ENCODE results near the gene SLC29A4. TPM values are rescaled to one million over a fixed set of nuclear protein-coding genes. Genes with fewer than 3 reads are reported as not detected.
A peak's percentile ranks its signal among the peaks of the same experiment; 100 is the strongest.

SLC29A4 gene
- total and polyA plus RNA-seq, 4 donors = 0.13 to 2.2 (median 0.69) TPM

GRCh38 chr7:5344342-5344741 lies 61.6 kb downstream of the SLC29A4 start:
- intact Hi-C loops (cut with DNase I) = no loop called here
- peaks cover 14 to 17% of the 10 kb centered on the region in 2 donors for H3K36me3 ChIP-seq (ENCODE audit: control insufficient read depth in 1 of 2, insufficient read depth in 2 of 2, low read length in 1 of 2)
- no peaks in the 10 kb centered on the region for H3K27me3 ChIP-seq (ENCODE audit: control insufficient read depth in 1 of 2, insufficient read depth in 2 of 2, low read length in 1 of 2)
- 98 to 100% methylated on average over 4 of the region's 4 CpGs for WGBS, 2 donors
- DNase-seq (no peak), ATAC-seq (ENCODE audit: low FRiP score) (no peak)
- H3K4me3 ChIP-seq (ENCODE audit: low read length in 2 of 2) = no peak overlapping the region
- peaks cover 5% of the 10 kb centered on the region for H3K9me3 ChIP-seq (ENCODE audit: control insufficient read depth, low read length)
- no peaks in the 10 kb centered on the region for H3K4me1 ChIP-seq (ENCODE audit: control insufficient read depth in 1 of 2, insufficient read depth in 2 of 2, low read length in 2 of 2)
- H3K27ac ChIP-seq (ENCODE audit: low read depth in 1 of 2, low read length in 2 of 2) = no peak overlapping the region

GRCh38 chr7:5345171-5345570 lies 62.4 kb downstream of the SLC29A4 start:
- H3K9me3 ChIP-seq (ENCODE audit: control insufficient read depth, low read length) = peaks cover 5% of the 10 kb centered on the region
- peaks cover 14 to 16% of the 10 kb centered on the region in 2 donors for H3K36me3 ChIP-seq (ENCODE audit: control insufficient read depth in 1 of 2, insufficient read depth in 2 of 2, low read length in 1 of 2)
- no peak overlapping the region for H3K4me3 ChIP-seq (ENCODE audit: low read length in 2 of 2)
- 96 to 98% methylated on average over 13 of the region's 13 CpGs for WGBS, 2 donors
- no peak for ATAC-seq (ENCODE audit: low FRiP score)
- H3K4me1 ChIP-seq (ENCODE audit: control insufficient read depth in 1 of 2, insufficient read depth in 2 of 2, low read length in 2 of 2) = no peaks in the 10 kb centered on the region
- intact Hi-C loops (cut with DNase I) = no loop called here
- DNase-seq = peak in 1 of 2 donors; percentile 59
- no peaks in the 10 kb centered on the region for H3K27me3 ChIP-seq (ENCODE audit: control insufficient read depth in 1 of 2, insufficient read depth in 2 of 2, low read length in 1 of 2)
- no peak overlapping the region for H3K27ac ChIP-seq (ENCODE audit: low read depth in 1 of 2, low read length in 2 of 2)

- intact Hi-C loops (cut with DNase I) = no loop called here
- Histone ChIP-seq H3K4me3 (ENCODE audit: low read length in 2 of 2) (no peak overlapping the region), H3K4me1 (ENCODE audit: control insufficient read depth in 1 of 2, insufficient read depth in 2 of 2, low read length in 2 of 2) (no peaks in the 10 kb centered on the region), H3K27ac (ENCODE audit: low read depth in 1 of 2, low read length in 2 of 2) (no peak overlapping the region), H3K27me3 (ENCODE audit: control insufficient read depth in 1 of 2, insufficient read depth in 2 of 2, low read length in 1 of 2) (no peaks in the 10 kb centered on the region), H3K9me3 (ENCODE audit: control insufficient read depth, low read length) (peaks cover 5% of the 10 kb centered on the region), H3K36me3 (ENCODE audit: control insufficient read depth in 1 of 2, insufficient read depth in 2 of 2, low read length in 1 of 2) (peaks cover 14 to 16% of the 10 kb centered on the region in 2 donors)
- DNase-seq (peak in 1 of 2 donors; percentile 75), ATAC-seq (ENCODE audit: low FRiP score) (no peak)
- 95 to 97% methylated on average over 18 to 21 of the region's 21 CpGs for WGBS, 2 donors
Observed at GRCh38 chr7:5345671-5346070, 62.9 kb downstream of the SLC29A4 start.

GRCh38 chr7:5348134-5349004 lies 65.6 kb downstream of the SLC29A4 start:
- ATAC-seq (ENCODE audit: low FRiP score) (no peak), DNase-seq (no peak)
- H3K27me3 ChIP-seq (ENCODE audit: control insufficient read depth in 1 of 2, insufficient read depth in 2 of 2, low read length in 1 of 2) = no peaks in the 10 kb centered on the region
- intact Hi-C loops (cut with DNase I) = no loop called here
- peaks cover 11 to 18% of the 10 kb centered on the region in 2 donors for H3K36me3 ChIP-seq (ENCODE audit: control insufficient read depth in 1 of 2, insufficient read depth in 2 of 2, low read length in 1 of 2)
- no peak overlapping the region for H3K27ac ChIP-seq (ENCODE audit: low read depth in 1 of 2, low read length in 2 of 2)
- no peak overlapping the region for H3K4me3 ChIP-seq (ENCODE audit: low read length in 2 of 2)
- no peaks in the 10 kb centered on the region for H3K4me1 ChIP-seq (ENCODE audit: control insufficient read depth in 1 of 2, insufficient read depth in 2 of 2, low read length in 2 of 2)
- peaks cover 5% of the 10 kb centered on the region for H3K9me3 ChIP-seq (ENCODE audit: control insufficient read depth, low read length)
- whole genome bisulfite sequencing, 2 donors = 72 to 78% methylated on average over 21 of the region's 21 CpGs

GRCh38 chr7:5349005-5349380 lies 66.2 kb downstream of the SLC29A4 start:
- no peaks in the 10 kb centered on the region for H3K4me1 ChIP-seq (ENCODE audit: control insufficient read depth in 1 of 2, insufficient read depth in 2 of 2, low read length in 2 of 2)
- no peak overlapping the region for H3K4me3 ChIP-seq (ENCODE audit: low read length in 2 of 2)
- 76 to 79% methylated on average over 17 of the region's 17 CpGs for WGBS, 2 donors
- peaks cover 8 to 17% of the 10 kb centered on the region in 2 donors for H3K36me3 ChIP-seq (ENCODE audit: control insufficient read depth in 1 of 2, insufficient read depth in 2 of 2, low read length in 1 of 2)
- DNase-seq = no peak
- H3K9me3 ChIP-seq (ENCODE audit: control insufficient read depth, low read length) = peaks cover 5% of the 10 kb centered on the region
- H3K27me3 ChIP-seq (ENCODE audit: control insufficient read depth in 1 of 2, insufficient read depth in 2 of 2, low read length in 1 of 2) = no peaks in the 10 kb centered on the region
- H3K27ac ChIP-seq (ENCODE audit: low read depth in 1 of 2, low read length in 2 of 2) = no peak overlapping the region
- no peak for ATAC-seq (ENCODE audit: low FRiP score)
- intact Hi-C loops (cut with DNase I) = no loop called here

GRCh38 chr7:5349437-5350173 lies 66.9 kb downstream of the SLC29A4 start:
- 59 to 61% methylated on average over 27 to 34 of the region's 34 CpGs for whole genome bisulfite sequencing, 2 donors
- no peak overlapping the region for H3K4me3 ChIP-seq (ENCODE audit: low read length in 2 of 2)
- no peaks in the 10 kb centered on the region for H3K4me1 ChIP-seq (ENCODE audit: control insufficient read depth in 1 of 2, insufficient read depth in 2 of 2, low read length in 2 of 2)
- H3K27me3 ChIP-seq (ENCODE audit: control insufficient read depth in 1 of 2, insufficient read depth in 2 of 2, low read length in 1 of 2) = no peaks in the 10 kb centered on the region
- ATAC-seq (ENCODE audit: low FRiP score) (no peak), DNase-seq (no peak)
- no peak overlapping the region for H3K27ac ChIP-seq (ENCODE audit: low read depth in 1 of 2, low read length in 2 of 2)
- H3K9me3 ChIP-seq (ENCODE audit: control insufficient read depth, low read length) = no peaks in the 10 kb centered on the region
- intact Hi-C loops (cut with DNase I) = no loop called here
- peaks cover 4 to 10% of the 10 kb centered on the region in 2 donors for H3K36me3 ChIP-seq (ENCODE audit: control insufficient read depth in 1 of 2, insufficient read depth in 2 of 2, low read length in 1 of 2)

GRCh38 chr7:5350174-5350463 lies 67.4 kb downstream of the SLC29A4 start:
- ATAC-seq (ENCODE audit: low FRiP score) (no peak), DNase-seq (no peak)
- no peaks in the 10 kb centered on the region for H3K4me1 ChIP-seq (ENCODE audit: control insufficient read depth in 1 of 2, insufficient read depth in 2 of 2, low read length in 2 of 2)
- 73 to 79% methylated on average over 14 to 15 of the region's 15 CpGs for WGBS, 2 donors
- H3K36me3 ChIP-seq (ENCODE audit: control insufficient read depth in 1 of 2, insufficient read depth in 2 of 2, low read length in 1 of 2) = peaks cover 4 to 7% of the 10 kb centered on the region in 2 donors
- H3K9me3 ChIP-seq (ENCODE audit: control insufficient read depth, low read length) = no peaks in the 10 kb centered on the region
- intact Hi-C loops (cut with DNase I) = no loop called here
- H3K27ac ChIP-seq (ENCODE audit: low read depth in 1 of 2, low read length in 2 of 2) = no peak overlapping the region
- H3K27me3 ChIP-seq (ENCODE audit: control insufficient read depth in 1 of 2, insufficient read depth in 2 of 2, low read length in 1 of 2) = no peaks in the 10 kb centered on the region
- no peak overlapping the region for H3K4me3 ChIP-seq (ENCODE audit: low read length in 2 of 2)

GRCh38 chr7:5350600-5351385 lies 68.0 kb downstream of the SLC29A4 start:
- Histone ChIP-seq H3K4me1 (ENCODE audit: control insufficient read depth in 1 of 2, insufficient read depth in 2 of 2, low read length in 2 of 2) (no peaks in the 10 kb centered on the region), H3K9me3 (ENCODE audit: control insufficient read depth, low read length) (no peaks in the 10 kb centered on the region), H3K4me3 (ENCODE audit: low read length in 2 of 2) (no peak overlapping the region), H3K27ac (ENCODE audit: low read depth in 1 of 2, low read length in 2 of 2) (no peak overlapping the region), H3K27me3 (ENCODE audit: control insufficient read depth in 1 of 2, insufficient read depth in 2 of 2, low read length in 1 of 2) (no peaks in the 10 kb centered on the region), H3K36me3 (ENCODE audit: control insufficient read depth in 1 of 2, insufficient read depth in 2 of 2, low read length in 1 of 2) (peaks cover 2 to 3% of the 10 kb centered on the region in 2 donors)
- 84 to 87% methylated on average over 23 of the region's 23 CpGs for WGBS, 2 donors
- ATAC-seq (ENCODE audit: low FRiP score) (no peak), DNase-seq (no peak)
- intact Hi-C loops (cut with DNase I) = no loop called here
